Middle frontal gyrus (tissue), 1 donor: ENCODE measurements around the gene NDRG4.

ENCODE experiments used
- DNase-seq: peaks from one replicate; pipeline ENCODE4 v3.0.0-alpha.2; 2015; ENCODE audit warnings: low spot score; ENCODE audit errors: extremely low spot score

Gene NDRG4

DNA sequence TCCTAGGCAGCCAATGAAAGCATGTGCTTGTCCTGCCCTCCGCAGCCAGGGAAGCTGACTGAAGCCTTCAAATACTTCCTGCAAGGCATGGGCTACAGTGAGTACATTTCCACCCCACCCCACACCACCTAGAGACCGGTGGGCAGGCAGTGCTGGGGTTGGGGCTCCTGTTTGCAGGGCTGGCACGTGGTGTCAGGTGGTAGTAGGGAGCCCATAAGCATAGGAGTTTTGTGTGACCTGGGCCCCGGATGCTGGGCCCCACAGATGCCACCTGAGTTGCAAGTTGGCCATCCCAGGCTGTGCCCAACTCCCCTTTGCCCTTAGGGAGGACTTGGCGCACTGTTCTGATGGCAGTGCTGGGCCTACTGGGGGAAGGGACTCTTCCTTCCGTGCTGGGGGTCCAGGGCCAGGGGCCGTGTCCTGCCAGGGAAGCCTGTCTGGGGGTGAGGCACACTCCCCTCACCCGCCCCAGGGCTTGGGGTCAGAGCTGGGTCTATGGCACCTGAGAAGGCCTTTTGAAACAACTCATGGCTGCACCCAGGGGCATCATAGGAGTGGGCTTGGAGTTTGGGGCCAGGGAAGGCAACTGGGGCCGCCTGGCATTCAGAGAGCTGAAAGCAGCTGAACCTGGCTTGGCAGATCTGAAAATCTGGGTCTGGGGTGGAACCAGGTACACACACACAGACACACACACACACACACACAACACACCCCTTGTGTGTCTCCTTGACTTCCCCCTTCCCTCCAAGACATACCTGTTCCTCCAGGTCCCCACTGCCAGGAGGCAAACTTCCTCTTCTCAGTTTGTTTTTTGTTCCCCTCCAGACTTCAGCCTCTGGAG, 9.5 kb downstream of the NDRG4 start:
- DNase-seq: no peak

DNA sequence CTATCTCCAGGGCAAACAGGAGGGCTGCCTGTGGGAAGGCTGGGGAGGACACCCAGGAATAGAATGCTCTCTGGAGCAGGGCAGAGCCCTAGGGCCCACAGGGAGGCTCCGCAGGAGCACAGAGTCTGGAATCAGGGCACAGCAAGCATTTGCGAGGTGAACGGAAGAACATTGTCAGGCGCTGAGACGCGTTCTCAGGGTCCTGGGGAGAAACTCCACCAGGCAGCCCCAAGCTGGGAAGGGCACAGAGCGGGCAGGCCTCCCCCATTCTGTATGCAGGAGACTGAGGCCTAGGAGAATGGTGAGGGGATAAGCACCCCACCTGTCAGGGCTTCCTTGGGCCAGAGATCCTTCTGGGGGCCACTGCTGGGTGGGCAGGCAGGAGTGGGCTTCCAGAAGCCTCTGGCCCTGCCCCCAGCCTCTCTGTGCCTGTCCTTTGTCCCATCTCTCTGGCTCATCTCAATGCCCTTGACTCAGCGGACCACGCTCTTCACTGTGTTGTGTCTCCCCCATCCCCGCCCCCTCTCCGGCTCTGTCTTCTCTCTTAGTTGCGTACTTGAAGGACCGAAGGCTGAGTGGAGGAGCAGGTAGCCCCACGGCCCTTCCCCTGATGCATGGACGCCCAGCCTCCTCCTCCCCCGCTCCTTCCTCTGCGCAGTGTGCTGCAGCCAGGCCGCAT, 10.3 kb downstream of the NDRG4 start:
- no peak for DNase-seq

DNA sequence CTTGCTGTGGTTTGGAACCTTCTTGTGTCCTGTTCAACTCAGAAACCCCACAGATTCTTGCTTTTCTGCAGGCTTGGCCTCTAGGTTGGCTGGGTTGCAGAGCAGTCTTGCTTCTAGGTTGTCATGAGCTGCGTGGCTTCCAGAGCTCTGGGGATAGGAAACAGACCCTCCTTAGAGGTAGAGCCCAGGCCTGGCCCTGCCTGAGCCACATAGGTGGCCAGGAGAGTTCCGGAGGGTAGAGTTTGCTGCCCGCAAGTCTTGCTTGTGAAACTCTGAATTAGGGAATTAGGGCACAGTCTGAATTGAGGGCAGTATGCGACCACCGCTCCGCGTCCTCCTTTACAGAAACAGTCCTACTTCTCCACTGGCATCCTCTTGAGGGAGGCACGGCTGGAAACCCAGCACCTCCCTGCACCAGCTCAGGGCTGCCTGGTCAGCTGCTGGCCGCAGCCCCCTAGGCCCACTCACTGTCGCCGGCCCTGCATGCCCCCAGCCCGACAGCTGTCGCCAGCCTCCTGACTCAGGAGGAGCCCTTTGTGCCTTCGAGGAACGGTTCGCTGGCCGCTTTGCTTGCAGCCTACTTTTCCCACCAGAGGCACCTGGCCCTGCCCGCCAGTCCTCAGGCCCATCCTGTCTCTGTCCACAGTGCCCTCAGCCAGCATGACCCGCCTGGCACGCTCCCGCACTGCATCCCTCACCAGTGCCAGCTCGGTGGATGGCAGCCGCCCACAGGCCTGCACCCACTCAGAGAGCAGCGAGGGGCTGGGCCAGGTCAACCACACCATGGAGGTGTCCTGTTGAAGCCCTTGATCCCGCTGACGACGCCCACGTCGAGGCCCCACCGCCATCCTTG, 11.1 kb downstream of the NDRG4 start:
- no peak for DNase-seq

DNA sequence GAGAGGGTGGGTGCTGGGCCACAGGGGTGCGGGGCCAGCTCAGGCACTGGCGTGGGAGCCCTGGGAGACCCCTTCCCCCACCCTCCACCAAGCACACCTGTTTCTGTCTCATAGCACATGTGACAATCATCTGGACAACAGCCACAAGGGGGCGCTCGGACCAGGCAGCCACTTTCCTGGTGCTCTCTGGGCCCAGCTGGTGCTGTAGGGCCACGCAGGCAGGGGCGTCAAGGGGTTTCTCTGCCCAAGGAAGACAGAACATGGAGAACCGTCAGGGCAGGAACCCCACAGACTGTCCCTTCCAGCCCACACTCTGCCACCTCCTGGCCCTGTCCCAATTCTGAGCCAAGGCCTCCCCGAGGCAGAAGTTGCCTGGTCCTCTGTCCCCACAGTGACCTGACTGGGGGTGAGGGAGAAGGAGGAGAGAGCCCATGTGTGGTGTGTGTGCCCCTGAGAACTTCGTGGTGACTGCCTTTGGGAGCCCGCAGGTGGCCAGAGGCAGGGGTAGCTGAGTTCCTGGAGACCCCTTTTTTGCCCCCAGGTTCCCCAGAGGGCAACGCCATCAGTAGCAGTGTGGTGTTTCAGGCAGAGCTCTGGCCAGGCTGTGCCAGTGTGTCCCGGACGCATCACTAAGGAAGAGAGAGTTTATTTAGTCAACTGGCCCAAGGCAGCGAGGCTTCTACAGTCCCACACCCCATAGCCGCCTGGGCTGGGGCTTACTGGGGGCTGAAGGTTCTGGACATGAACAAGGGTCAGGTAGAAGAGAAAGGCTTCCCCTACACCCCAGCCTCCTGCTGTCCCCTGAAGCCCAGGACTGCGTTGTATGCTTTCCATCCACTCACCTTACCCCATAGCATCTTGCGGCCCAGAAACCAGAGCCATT, 12.2 kb downstream of the NDRG4 start:
- no peak for DNase-seq

DNA sequence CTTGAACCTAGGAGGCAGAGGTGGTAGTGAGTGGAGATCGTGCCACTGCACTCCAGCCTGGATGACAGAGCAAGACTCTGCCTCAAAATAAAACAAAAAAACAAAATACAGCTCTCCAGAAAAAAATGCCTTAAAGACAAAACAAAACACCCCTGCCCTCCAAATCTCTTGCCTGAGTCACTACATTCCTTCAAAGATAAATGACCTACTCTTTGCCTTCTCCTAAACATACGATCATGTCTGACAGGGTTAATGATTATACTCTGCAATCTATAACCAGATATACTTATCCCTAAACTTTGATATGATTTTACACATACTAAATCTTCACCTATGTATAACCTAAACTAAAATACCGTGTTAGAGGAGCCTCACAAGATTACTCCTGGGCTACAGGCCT, 13.9 kb downstream of the NDRG4 start:
- DNase-seq: no peak

DNA sequence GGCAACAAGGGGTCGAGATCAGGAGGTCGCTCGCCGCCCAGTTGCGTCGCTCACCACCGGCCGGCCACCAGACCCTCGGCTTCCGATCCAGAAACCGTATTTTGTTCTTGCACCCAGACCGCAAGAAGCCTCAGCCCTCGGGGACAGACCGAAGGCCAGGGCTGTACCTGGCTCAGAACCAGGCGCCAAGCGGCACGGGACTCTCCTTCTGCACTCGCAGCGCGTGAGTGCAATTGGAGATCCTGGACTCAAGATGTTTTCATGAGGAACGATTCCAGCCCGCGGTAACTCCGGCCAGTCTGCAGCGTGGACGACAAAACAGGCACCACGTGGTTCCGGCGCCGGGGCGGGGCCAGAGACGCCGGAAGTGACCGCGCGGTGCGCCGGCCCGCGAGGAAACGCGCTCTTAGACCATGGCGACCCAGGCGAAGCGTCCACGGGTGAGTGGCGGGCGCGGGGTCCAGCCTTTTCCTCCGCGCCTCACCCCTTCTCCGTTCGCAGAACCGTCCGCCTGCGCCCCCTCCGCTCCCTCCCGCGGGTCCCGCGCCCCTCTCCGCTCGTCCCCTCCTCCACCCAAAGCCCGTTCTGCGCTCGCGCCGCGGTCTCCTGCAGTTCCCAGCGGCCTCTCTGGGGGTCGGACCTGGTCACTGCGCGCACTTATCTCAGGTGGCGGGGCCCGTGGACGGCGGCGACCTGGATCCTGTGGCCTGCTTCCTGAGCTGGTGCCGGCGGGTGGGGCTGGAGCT, 15.4 kb downstream of the NDRG4 start, which contains the start of gene SETD6:
SETD6 (plus strand) TSS at position 393 of the 746 bp plus-strand sequence; CDS start at position 414, 21 bp downstream.
- DNase-seq: peak; percentile 75

DNA sequence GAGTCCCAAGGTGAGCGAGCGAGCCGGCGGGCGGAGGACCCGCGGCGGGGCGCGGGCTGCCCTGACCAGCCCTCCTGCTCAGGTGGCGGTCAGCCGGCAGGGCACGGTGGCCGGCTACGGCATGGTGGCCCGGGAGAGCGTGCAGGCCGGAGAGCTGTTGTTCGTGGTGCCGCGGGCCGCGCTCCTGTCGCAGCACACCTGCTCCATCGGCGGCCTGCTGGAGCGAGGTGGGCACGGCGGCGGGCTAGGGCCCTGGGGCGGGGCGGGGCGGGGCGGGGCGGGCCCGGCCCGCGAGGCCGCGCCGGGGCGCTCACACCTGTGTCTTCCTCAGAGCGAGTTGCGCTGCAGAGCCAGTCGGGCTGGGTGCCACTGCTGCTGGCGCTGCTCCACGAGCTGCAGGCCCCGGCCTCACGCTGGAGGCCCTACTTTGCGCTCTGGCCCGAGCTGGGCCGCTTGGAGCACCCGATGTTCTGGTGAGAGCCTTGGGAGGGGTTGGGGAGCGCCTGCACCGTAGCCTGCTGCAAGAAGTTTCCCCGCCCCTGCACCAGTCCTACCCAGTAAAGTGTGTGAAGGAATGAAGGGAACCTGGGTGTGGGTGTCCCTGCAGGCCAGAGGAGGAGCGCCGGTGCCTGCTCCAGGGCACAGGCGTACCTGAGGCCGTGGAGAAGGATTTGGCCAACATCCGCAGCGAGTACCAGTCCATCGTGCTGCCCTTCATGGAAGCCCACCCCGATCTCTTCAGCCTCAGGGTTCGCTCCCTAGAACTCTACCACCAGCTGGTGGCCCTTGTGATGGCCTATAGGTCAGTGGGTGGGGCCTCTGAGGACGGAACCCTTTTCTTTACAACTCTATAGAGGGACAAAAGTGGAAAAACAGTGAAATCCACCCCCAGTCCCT, 16.2 kb downstream of the NDRG4 start:
- DNase-seq: no peak

DNA sequence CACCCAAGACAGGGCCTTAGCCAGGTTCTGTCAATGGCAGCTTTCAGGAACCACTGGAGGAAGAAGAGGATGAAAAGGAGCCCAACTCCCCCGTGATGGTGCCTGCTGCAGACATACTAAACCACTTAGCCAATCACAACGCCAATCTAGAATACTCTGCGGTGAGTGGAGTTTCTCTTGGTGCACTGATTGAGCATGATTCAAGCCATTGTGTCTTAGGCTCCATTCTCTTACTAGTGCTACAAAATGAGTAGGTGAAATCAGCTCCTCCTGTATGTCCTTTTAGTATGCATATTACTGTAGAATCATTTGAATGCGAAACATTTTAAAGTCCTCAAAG, 16.8 kb downstream of the NDRG4 start:
- DNase-seq: no peak

DNA sequence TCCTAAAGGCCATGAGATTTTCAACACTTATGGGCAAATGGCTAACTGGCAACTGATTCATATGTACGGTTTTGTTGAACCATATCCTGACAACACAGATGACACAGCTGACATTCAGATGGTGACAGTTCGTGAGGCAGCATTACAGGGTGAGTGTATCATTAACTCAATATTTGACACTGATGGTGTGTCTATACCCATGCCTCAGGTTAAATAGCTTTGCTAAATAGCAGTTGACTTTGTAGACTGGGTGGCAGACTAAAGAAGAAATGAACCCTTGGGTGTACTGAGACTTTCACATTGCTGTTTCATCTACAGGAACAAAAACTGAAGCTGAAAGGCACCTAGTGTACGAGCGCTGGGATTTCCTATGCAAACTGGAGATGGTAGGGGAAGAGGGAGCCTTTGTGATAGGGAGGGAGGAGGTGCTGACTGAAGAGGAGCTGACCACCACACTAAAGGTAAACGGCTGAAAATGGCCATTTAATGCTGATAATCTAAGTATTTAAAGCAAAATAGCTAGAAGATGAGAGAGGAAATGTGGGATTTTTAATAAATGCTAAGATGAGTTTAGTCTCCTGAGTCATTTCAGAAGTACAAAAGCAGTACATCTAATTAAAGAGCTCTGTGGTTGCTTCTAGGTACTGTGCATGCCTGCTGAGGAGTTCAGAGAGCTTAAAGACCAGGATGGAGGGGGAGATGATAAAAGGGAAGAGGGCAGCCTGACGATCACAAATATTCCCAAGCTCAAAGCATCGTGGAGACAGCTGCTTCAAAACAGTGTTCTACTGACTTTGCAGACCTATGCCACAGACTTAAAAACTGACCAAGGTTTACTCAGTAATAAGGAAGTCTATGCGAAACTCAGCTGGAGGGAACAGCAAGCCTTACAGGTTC, 18.4 kb downstream of the NDRG4 start:
- DNase-seq: no peak

DNA sequence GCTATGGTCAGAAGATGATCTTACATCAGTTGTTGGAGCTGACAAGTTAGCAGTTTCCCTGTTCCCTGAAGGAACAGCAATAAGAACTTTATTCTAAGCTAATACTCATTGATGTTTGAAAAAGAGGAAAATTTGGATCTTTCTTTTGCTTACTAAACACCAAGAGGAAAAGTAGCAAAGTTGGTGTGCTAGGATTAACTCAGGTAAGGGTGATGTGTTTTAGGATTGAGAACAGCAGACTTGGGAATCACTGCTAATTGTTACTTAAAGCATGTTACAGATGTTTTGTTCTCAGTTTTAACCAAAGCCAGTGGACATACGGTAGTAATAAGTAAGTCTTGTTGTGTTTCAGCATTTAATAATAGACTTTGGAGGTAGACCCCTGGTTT, 19.0 kb downstream of the NDRG4 start:
- no peak for DNase-seq

DNA sequence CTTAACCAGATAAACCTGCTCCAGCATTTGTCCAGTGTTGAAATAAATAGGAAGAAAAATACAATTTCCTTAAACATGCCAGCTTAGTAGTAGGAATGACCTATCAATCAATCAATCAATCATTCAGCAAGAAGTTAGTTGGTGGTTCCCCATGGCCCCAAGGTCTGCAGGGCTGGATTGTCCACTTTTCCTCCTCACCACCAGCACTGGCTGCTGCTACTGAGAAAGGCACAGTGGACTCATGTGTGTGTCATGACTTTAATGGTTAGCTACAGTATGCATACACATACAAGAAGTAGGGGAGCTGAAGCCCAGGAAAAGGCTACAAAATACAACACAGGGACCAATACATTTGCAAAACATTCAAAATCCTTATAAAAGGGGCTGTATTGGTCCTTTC, 19.8 kb downstream of the NDRG4 start:
- no peak for DNase-seq

DNA sequence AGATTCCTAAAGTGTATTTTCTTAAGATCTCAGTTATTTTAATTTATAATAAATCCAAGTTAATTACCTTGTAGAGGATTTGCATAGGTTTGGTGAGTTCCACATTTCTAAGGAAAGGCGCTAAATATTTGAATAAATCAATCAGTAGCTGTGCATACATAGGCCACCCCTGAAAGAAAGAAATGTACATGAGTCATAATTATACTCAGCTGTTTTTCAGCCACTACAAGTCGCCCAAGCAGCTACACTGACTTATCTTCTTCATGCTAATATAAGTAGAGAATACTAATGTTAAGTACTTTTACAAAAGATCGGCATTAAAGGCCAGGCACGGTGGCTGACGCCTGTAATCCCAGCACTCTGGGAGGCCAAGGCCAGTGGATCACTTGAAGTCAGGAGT, 30.2 kb downstream of the NDRG4 start:
- no peak for DNase-seq

DNA sequence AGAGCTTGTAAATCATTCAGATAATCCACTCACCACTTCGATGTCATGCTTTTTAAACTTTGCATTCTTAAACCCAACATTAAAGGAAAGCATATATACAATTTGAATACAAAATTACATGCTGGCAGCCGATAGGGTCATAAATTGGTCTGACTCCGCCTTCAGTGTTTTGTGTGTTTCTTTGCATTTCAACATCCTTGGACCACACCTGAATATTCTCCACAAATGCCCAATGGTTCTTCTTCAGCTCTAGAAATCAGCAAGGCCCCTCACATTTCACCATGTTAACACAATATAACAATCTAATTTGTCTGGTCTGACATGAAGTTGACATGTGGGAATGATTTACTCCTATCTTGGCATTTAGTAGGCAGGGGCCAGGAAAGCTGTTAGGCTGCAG, 32.5 kb downstream of the NDRG4 start:
- no peak for DNase-seq

DNA sequence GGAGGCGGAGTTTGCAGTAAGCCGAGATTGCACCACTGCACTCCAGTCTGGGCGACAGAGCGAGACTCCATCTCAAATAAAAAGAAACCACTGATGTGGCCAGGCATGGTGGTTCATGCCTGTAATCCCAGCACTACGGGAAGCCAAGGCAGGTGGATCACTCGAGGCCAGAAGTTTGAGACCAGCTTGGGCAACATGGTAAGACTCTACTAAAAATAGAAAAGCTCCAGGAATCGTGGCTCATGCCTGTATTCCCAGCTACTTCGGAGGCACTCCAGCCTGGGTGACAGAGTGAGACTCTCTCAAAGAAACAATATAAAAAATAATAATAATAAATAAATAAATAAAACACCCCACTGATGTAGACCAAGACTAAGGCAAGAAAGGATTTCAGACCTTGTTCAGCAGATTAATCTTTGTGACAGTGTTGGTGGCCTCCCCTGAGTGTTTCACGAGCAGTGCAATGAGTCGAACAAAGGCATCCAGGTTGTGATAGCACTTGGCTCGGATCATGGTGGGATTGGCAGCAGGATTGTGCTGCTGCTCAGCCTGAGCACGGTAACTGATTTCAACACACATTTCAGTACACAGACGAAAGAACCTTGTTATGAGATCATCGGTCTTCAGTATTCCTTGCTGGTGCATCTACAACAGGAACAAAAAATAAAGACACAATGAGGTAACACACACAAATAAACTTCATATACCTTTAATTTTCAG, 34.0 kb downstream of the NDRG4 start:
- no peak for DNase-seq

DNA sequence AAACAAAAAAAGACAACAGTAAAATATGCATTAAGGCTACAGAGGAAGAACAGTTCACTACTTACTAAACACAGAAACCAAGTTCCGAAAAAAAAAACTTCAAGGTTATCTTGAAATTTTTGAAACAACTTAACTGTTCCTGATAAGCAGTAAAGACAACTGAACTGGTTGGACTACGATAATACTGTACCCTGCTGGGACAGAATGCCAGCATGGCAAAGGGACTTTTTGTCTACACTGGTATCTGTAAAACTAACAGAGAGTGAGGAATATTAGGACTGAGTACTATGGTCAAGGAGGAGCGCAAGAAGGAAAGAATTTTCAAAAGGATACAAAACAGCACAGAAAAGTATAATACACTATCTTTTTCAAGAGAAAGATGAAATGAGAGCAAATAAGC, 35.2 kb downstream of the NDRG4 start:
- no peak for DNase-seq

DNA sequence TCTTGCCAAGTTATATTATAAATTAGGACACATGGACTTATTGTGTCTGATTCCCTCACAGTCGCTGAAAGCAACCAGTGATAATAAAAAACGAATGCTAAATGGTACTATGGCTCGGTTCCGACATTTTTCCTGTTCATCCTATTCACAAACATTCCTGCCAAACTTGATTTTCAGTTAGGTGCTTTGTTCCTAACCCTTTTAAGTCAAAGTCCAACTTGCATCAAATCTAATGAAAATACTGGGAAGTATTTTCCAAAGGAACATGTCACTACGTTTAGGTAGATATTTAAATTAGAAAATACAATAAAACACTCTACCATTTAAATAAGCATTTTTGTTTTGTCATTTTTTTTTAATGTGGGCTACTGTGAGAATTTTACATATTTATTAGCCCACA, 36.3 kb downstream of the NDRG4 start:
- no peak for DNase-seq

DNA sequence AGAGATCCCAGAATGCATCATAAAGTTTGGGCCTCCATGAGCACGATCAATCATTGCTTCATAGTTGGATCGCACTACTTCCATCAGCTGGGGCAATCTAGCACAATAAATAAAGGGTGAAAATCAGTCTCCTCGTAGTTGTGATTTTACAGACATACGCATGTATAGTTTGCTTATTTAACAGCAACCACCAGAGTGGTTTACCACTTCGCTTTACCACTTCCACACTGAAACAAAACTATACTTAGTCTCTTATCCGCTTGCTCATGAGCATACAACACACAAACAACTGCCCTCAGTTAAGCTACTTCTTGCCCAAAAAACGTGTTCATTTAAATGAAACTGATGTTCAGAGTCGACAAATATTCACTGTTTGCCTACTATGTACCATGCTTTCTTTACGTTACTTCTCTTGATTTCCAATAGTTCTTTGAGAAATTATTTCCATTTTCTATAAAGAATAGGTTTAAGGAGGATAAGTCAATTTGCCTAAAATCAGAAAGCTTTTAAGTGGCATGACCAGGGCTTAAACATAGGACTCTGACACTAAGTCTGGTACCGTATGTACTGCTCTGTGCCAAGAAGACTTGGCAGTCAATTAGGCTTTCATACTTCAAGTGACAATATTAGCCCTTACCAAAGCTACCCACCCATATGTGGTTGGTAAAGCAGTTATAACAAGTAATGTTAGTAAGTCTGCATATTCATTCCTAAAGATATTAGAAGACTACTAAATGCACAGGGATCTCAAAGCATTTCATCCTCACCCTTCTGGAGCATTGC, 37.4 kb downstream of the NDRG4 start:
- no peak for DNase-seq
